Mammary epithelial cell (primary cell): Measurements from ENCODE around the gene SPECC1L.

Experiments used
- EZH2 ChIP-seq: IDR thresholded peaks from 2 replicates; pipeline ENCODE4 v1.6.1; 2012; ENCODE audit warnings: low read length, inconsistent platforms, borderline replicate concordance
- TF ChIP-seq, protein P1 (sequence below), 2 donors: IDR thresholded peaks in 1 of 2; conservative IDR thresholded peaks in 1 of 2; 2 replicates each; pipeline ENCODE4 v1.5.1; 2011 to 2012; ENCODE audit warnings: inconsistent platforms in 2 of 2, low read length in 2 of 2, mild to moderate bottlenecking in 2 of 2, control low read depth in 1 of 2, low read depth in 1 of 2; ENCODE audit not compliant: insufficient read depth in 1 of 2; ENCODE audit errors: extremely low read depth in 1 of 2

DNA sequence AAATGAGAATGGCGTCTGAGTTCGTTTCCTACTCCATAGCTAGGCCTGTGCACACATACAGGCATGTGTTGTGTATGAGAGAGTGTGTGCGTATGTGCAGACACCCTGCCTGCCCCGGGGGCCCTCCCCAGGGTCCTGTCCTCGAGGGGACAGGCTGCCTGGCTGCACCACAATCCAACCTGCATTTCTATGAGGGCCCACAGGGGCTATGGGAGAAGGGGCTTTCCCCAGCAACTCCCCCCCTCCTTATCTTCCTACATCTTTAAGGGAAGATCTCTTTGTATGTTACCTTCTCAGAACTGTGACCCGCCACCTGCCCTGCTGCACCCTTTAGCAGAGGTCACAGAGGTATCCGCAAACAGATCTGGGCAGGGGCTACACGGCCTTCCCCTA lies 171.7 kb downstream of the SPECC1L start:
- TF ChIP-seq, protein P1, sequence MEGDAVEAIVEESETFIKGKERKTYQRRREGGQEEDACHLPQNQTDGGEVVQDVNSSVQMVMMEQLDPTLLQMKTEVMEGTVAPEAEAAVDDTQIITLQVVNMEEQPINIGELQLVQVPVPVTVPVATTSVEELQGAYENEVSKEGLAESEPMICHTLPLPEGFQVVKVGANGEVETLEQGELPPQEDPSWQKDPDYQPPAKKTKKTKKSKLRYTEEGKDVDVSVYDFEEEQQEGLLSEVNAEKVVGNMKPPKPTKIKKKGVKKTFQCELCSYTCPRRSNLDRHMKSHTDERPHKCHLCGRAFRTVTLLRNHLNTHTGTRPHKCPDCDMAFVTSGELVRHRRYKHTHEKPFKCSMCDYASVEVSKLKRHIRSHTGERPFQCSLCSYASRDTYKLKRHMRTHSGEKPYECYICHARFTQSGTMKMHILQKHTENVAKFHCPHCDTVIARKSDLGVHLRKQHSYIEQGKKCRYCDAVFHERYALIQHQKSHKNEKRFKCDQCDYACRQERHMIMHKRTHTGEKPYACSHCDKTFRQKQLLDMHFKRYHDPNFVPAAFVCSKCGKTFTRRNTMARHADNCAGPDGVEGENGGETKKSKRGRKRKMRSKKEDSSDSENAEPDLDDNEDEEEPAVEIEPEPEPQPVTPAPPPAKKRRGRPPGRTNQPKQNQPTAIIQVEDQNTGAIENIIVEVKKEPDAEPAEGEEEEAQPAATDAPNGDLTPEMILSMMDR (conservative IDR thresholded peaks at IDR 0.05 in 1 of 2, IDR thresholded peaks at IDR 0.05 in 1 of 2; ENCODE audit: extremely low read depth in 1 of 2, insufficient read depth in 1 of 2, low read depth in 1 of 2, low read length in 2 of 2) = no peak
- TF ChIP-seq EZH2 = no peak
